ENCODE measurements around the gene PAIP2B.

DNA sequence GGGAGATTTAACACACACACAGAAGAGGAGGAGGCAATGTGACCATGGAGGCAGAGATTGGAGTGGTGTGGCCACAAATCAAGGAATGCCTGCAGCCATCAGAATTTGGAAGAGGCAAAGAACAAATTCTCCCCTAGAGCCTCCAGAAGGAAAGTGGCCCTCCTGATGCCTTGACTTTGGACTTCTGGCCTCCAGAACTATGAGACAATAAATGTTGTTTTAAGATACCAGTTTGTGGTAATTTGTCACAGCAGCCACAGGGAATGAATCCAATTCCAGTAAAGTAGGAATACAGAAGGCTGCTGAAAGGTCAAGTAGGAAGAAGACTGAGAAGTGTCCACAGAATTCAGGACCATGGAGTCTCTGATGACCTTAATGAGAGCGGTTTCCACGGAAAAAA lies 18.1 kb downstream of the PAIP2B start:
- TF ChIP-seq, protein P1, sequence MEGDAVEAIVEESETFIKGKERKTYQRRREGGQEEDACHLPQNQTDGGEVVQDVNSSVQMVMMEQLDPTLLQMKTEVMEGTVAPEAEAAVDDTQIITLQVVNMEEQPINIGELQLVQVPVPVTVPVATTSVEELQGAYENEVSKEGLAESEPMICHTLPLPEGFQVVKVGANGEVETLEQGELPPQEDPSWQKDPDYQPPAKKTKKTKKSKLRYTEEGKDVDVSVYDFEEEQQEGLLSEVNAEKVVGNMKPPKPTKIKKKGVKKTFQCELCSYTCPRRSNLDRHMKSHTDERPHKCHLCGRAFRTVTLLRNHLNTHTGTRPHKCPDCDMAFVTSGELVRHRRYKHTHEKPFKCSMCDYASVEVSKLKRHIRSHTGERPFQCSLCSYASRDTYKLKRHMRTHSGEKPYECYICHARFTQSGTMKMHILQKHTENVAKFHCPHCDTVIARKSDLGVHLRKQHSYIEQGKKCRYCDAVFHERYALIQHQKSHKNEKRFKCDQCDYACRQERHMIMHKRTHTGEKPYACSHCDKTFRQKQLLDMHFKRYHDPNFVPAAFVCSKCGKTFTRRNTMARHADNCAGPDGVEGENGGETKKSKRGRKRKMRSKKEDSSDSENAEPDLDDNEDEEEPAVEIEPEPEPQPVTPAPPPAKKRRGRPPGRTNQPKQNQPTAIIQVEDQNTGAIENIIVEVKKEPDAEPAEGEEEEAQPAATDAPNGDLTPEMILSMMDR (IDR thresholded peaks at IDR 0.05), result no peak
- TF ChIP-seq EZH2 (IDR thresholded peaks at IDR 0.05), result no peak
